ENCODE data around the gene SLC39A12.

SLC39A12 gene

GRCh38 chr10:17963431-17963830, 11.7 kb downstream of the SLC39A12 start:
- no peak for DNase-seq (ENCODE audit: low read depth)

GRCh38 chr10:17965649-17966235, 14.0 kb downstream of the SLC39A12 start:
- DNase-seq (ENCODE audit: low read depth): no peak

GRCh38 chr10:17974505-17974904, 22.8 kb downstream of the SLC39A12 start:
- DNase-seq (ENCODE audit: low read depth): no peak

- no peak for DNase-seq (ENCODE audit: low read depth)
Observed at GRCh38 chr10:17980846-17981565, 29.3 kb downstream of the SLC39A12 start.

- DNase-seq (ENCODE audit: low read depth): no peak
Observed at GRCh38 chr10:17981766-17982380, 30.2 kb downstream of the SLC39A12 start.

- DNase-seq (ENCODE audit: low read depth): no peak
Observed at GRCh38 chr10:17984056-17984455, 32.3 kb downstream of the SLC39A12 start.

GRCh38 chr10:17984563-17984962, 32.8 kb downstream of the SLC39A12 start:
- DNase-seq (ENCODE audit: low read depth): no peak

GRCh38 chr10:17989908-17990767, 38.4 kb downstream of the SLC39A12 start:
- no peak for DNase-seq (ENCODE audit: low read depth)

GRCh38 chr10:17992266-17992665, 40.5 kb downstream of the SLC39A12 start:
- DNase-seq (ENCODE audit: low read depth): no peak

- DNase-seq (ENCODE audit: low read depth): no peak
Observed at GRCh38 chr10:17993361-17993760, 41.6 kb downstream of the SLC39A12 start.

- DNase-seq (ENCODE audit: low read depth): no peak
Observed at GRCh38 chr10:18000601-18001000, 48.9 kb downstream of the SLC39A12 start.

GRCh38 chr10:18005445-18005780, 53.7 kb downstream of the SLC39A12 start:
- DNase-seq (ENCODE audit: low read depth): no peak

- no peak for DNase-seq (ENCODE audit: low read depth)
Observed at GRCh38 chr10:18005781-18006456, 54.2 kb downstream of the SLC39A12 start.

- DNase-seq (ENCODE audit: low read depth): no peak
Observed at GRCh38 chr10:18008986-18009385, 57.3 kb downstream of the SLC39A12 start.

- no peak for DNase-seq (ENCODE audit: low read depth)
Observed at GRCh38 chr10:18010050-18010449, 58.3 kb downstream of the SLC39A12 start.

- DNase-seq (ENCODE audit: low read depth): no peak
Observed at GRCh38 chr10:18020523-18020922, 68.8 kb downstream of the SLC39A12 start.

- DNase-seq (ENCODE audit: low read depth): no peak
Observed at GRCh38 chr10:18021725-18022480, 70.2 kb downstream of the SLC39A12 start.

GRCh38 chr10:18043148-18044006, 91.7 kb downstream of the SLC39A12 start:
- no peak for DNase-seq (ENCODE audit: low read depth)

GRCh38 chr10:18044976-18045720, 93.4 kb downstream of the SLC39A12 start:
- no peak for DNase-seq (ENCODE audit: low read depth)

All from T follicular helper cell (primary cell).